ENCODE measurements around the gene LIG1. TPM values are rescaled to one million over a fixed set of nuclear protein-coding genes. Genes with fewer than 3 reads are reported as not detected.

The LIG1 gene
- polyA plus RNA-seq, 3 donors: 2.5 to 11.3 (median 3.6) TPM

DNA sequence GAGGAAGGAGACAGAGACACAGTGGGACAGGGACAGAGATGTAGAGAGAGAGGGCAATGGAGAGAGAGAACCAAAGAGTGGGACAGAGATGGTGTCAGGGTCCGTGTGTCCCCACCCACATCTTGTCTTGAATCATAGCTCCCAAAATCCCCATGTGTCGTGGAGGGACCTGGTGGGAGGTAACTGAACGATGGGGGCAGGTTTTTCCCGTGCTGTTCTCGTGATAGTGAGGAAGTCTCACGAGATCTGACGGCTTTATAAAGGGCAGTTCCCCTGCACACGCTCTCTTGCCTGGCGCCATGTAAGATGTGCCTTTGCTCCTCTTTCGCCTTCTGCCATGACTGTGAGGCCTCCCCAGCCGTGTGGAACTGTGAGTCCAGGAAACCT lies 52.0 kb downstream of the LIG1 start:
- Mint-ChIP-seq H3K4me1 (peaks cover 11% of the 10 kb centered on the region), H3K9me3 (peaks cover 0 to 3% (median 0%) of the 10 kb centered on the region in 7 donors), H3K4me3 (no peak overlapping the region), H3K27ac (peak overlapping the region; percentile 68 to 93 (median 80)), H3K27me3 (ENCODE audit: low read depth in 3 of 3) (peaks cover 1 to 3% (median 3%) of the 10 kb centered on the region in 3 donors), H3K36me3 (peaks cover 37 to 61% of the 10 kb centered on the region in 2 donors)
- Histone ChIP-seq H2AFZ (ENCODE audit: insufficient read depth, low read depth, low read length, poor library complexity, severe bottlenecking) (peak overlapping the region; percentile 59), H3K9me3 (replicated peaks in 1 of 2; ENCODE audit: control insufficient read depth in 1 of 2, insufficient read depth in 1 of 2, low read length in 2 of 2) (no peaks in the 10 kb centered on the region), H3K79me2 (ENCODE audit: insufficient read depth, low read length) (no peaks in the 10 kb centered on the region), H3K36me3 (replicated peaks in 1 of 2; ENCODE audit: control insufficient read depth in 1 of 2, insufficient read depth in 2 of 2, low read length in 2 of 2) (peaks cover 7 to 36% of the 10 kb centered on the region in 2 donors), H3K27me3 (ENCODE audit: control insufficient read depth in 2 of 2, insufficient read depth in 2 of 2, low read length in 2 of 2) (no peaks in the 10 kb centered on the region), H3K9ac (ENCODE audit: insufficient read depth, low read length, poor library complexity, severe bottlenecking) (peak overlapping the region; percentile 4), H3K4me3 (replicated peaks in 1 of 3; ENCODE audit: low read depth in 2 of 3, low read length in 3 of 3) (no peak overlapping the region), H3K4me1 (ENCODE audit: control insufficient read depth in 1 of 2, insufficient read depth in 2 of 2, low read length in 2 of 2) (peaks cover 0 to 7% of the 10 kb centered on the region in 2 donors), H4K20me1 (ENCODE audit: insufficient read depth, low read length) (no peaks in the 10 kb centered on the region), H3K4me2 (replicated peaks; ENCODE audit: extremely low read depth, low read length, poor library complexity, severe bottlenecking) (no peak overlapping the region), H3K27ac (ENCODE audit: low read depth in 1 of 2, low read length in 2 of 2) (peak overlapping the region in 1 of 2 donors; percentile 74)
- DNase-seq: no peak
- 79% methylated on average over 5 of the region's 11 CpGs for WGBS (ENCODE audit: insufficient coverage)
- TF ChIP-seq, protein P1, sequence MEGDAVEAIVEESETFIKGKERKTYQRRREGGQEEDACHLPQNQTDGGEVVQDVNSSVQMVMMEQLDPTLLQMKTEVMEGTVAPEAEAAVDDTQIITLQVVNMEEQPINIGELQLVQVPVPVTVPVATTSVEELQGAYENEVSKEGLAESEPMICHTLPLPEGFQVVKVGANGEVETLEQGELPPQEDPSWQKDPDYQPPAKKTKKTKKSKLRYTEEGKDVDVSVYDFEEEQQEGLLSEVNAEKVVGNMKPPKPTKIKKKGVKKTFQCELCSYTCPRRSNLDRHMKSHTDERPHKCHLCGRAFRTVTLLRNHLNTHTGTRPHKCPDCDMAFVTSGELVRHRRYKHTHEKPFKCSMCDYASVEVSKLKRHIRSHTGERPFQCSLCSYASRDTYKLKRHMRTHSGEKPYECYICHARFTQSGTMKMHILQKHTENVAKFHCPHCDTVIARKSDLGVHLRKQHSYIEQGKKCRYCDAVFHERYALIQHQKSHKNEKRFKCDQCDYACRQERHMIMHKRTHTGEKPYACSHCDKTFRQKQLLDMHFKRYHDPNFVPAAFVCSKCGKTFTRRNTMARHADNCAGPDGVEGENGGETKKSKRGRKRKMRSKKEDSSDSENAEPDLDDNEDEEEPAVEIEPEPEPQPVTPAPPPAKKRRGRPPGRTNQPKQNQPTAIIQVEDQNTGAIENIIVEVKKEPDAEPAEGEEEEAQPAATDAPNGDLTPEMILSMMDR (IDR thresholded peaks at IDR 0.05): no peak
- intact Hi-C loops (cut with micrococcal nuclease): no loop called here

DNA sequence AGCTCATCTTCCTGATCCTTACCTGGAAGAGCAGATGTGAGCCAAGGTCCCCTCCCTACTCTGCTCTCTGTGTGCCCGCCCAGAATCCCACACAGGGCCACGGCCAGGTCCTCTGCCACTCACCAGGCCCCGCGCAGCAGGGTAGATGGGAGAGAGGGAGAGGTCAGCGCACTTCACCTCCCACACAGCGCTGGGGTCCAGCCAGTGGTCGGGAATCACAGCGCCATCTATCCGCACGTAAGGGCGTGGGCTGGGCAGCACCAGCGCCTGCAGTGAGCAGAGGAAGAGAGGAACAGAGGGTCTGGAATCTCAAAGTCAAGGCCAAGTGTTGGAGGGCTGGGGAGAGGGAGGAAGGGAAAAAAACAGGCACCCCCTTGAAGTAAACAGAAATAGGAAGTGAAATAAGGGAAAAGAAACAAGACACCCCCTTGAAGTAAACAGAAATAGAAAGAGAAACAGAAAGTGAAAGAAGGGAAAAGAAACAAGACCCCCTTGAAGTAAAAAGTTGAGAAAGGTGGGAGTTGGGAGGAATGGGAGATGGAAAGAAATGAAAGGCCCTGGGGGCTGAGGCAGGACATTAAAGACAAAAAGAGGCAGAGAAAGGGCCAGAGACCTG lies 52.5 kb downstream of the LIG1 start:
- Histone ChIP-seq H3K79me2 (ENCODE audit: insufficient read depth, low read length) (no peaks in the 10 kb centered on the region), H3K4me3 (replicated peaks in 1 of 3; ENCODE audit: low read depth in 2 of 3, low read length in 3 of 3) (no peak overlapping the region), H2AFZ (ENCODE audit: insufficient read depth, low read depth, low read length, poor library complexity, severe bottlenecking) (peak overlapping the region; percentile 59), H3K9me3 (replicated peaks in 1 of 2; ENCODE audit: control insufficient read depth in 1 of 2, insufficient read depth in 1 of 2, low read length in 2 of 2) (no peaks in the 10 kb centered on the region), H3K36me3 (replicated peaks in 1 of 2; ENCODE audit: control insufficient read depth in 1 of 2, insufficient read depth in 2 of 2, low read length in 2 of 2) (peaks cover 2 to 32% of the 10 kb centered on the region in 2 donors), H3K27me3 (ENCODE audit: control insufficient read depth in 2 of 2, insufficient read depth in 2 of 2, low read length in 2 of 2) (no peaks in the 10 kb centered on the region), H3K4me2 (replicated peaks; ENCODE audit: extremely low read depth, low read length, poor library complexity, severe bottlenecking) (no peak overlapping the region), H3K4me1 (ENCODE audit: control insufficient read depth in 1 of 2, insufficient read depth in 2 of 2, low read length in 2 of 2) (peaks cover 0 to 7% of the 10 kb centered on the region in 2 donors), H3K9ac (ENCODE audit: insufficient read depth, low read length, poor library complexity, severe bottlenecking) (peak overlapping the region; percentile 4), H4K20me1 (ENCODE audit: insufficient read depth, low read length) (no peaks in the 10 kb centered on the region), H3K27ac (ENCODE audit: low read depth in 1 of 2, low read length in 2 of 2) (peak overlapping the region in 1 of 2 donors; percentile 74)
- peaks cover 1 to 3% (median 3%) of the 10 kb centered on the region in 3 donors for H3K27me3 Mint-ChIP-seq (ENCODE audit: low read depth in 3 of 3)
- no peak overlapping the region for H3K4me3 Mint-ChIP-seq
- TF ChIP-seq, protein P1 (IDR thresholded peaks at IDR 0.05): no peak
- no peak for DNase-seq
- H3K27ac Mint-ChIP-seq: peak overlapping the region; percentile 68 to 93 (median 80)
- H3K4me1 Mint-ChIP-seq: peaks cover 12% of the 10 kb centered on the region
- peaks cover 0 to 3% (median 0%) of the 10 kb centered on the region in 7 donors for H3K9me3 Mint-ChIP-seq
- peaks cover 33 to 56% of the 10 kb centered on the region in 2 donors for H3K36me3 Mint-ChIP-seq
- intact Hi-C loops (cut with micrococcal nuclease): no loop called here
- WGBS (ENCODE audit: insufficient coverage): no CpG with 5 or more reads among the region's 12 CpGs
